ENCODE results near the gene RAP2B.

DNA sequence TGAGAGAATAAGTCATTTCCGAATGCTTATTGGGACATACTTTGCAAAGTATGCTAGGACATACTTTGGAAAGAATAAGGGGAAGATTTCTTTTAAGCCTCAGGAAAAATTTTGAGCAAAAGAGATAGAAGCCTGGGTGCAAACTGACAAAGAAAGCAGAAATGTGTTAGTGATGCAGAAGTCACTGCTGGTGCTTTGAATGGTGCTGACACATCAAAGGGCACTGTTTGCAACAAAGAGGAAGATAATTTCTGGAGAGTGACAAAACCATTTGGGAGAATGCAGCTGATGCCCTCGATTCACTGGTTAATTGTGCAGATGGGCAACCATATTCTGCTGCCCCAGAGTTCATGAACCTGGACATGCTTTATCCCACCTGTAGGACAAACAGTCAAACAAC, 11.0 kb upstream of the RAP2B start:
- TF ChIP-seq, protein P1, sequence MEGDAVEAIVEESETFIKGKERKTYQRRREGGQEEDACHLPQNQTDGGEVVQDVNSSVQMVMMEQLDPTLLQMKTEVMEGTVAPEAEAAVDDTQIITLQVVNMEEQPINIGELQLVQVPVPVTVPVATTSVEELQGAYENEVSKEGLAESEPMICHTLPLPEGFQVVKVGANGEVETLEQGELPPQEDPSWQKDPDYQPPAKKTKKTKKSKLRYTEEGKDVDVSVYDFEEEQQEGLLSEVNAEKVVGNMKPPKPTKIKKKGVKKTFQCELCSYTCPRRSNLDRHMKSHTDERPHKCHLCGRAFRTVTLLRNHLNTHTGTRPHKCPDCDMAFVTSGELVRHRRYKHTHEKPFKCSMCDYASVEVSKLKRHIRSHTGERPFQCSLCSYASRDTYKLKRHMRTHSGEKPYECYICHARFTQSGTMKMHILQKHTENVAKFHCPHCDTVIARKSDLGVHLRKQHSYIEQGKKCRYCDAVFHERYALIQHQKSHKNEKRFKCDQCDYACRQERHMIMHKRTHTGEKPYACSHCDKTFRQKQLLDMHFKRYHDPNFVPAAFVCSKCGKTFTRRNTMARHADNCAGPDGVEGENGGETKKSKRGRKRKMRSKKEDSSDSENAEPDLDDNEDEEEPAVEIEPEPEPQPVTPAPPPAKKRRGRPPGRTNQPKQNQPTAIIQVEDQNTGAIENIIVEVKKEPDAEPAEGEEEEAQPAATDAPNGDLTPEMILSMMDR (conservative IDR thresholded peaks at IDR 0.05 in 1 of 2, IDR thresholded peaks at IDR 0.05 in 1 of 2; ENCODE audit: low read depth in 1 of 2, low read length in 2 of 2): no peak
- TF ChIP-seq EZH2 (IDR thresholded peaks at IDR 0.05; ENCODE audit: low read length, missing control alignments): no peak
